ENCODE results near the gene CTDSPL. TPM values are rescaled to one million over a fixed set of nuclear protein-coding genes. Genes with fewer than 3 reads are reported as not detected.

CTDSPL gene
- total RNA-seq, 1 experiment from 2014 or later, result 34.4 TPM

GRCh38 chr3:37993067-37993455 lies 131.4 kb downstream of the CTDSPL start:
- BruUV-seq (replicated peaks), result no TSS peak
- CTCF ChIA-PET, result interaction anchor here (0.8 to 1.2 kb wide), 2 partner anchors 8 to 18 kb away, joined by 3 to 4 read pairs; no protein-coding TSS in a partner anchor

More at GRCh38 chr3:37993067-37993455, 131.4 kb downstream of the CTDSPL start:
- H3K4me3 ChIP-seq (replicated peaks in 1 of 2; ENCODE audit: low read depth in 1 of 2, low read length in 2 of 2), result peak overlapping the region in 1 of 2 experiments; percentile 16; a peak in 1 of 4 replicates
- no peaks in the 10 kb centered on the region for H3K79me2 ChIP-seq (ENCODE audit: insufficient read depth, low read length)
- TF ChIP-seq EZH2 (IDR thresholded peaks at IDR 0.05), result no peak
- no peak for TF ChIP-seq ZFX (IDR thresholded peaks at IDR 0.05)
- no peak for TF ChIP-seq REST (IDR thresholded peaks at IDR 0.05; ENCODE audit: low read depth)
- no peak for TF ChIP-seq POLR2AphosphoS5 (IDR thresholded peaks at IDR 0.05; ENCODE audit: low read depth, low read length)
- no peak for TF ChIP-seq CBX3 (IDR thresholded peaks at IDR 0.05; ENCODE audit: low read depth)
- no peak for TF ChIP-seq SIN3A (IDR thresholded peaks at IDR 0.05; ENCODE audit: low read depth)
- no peak for TF ChIP-seq ATF3 (IDR thresholded peaks at IDR 0.05)
- TF ChIP-seq YY1 (IDR thresholded peaks at IDR 0.05; ENCODE audit: extremely low read depth, insufficient replicate concordance, low read depth, low read length), result no peak
- TF ChIP-seq ELF1 (IDR thresholded peaks at IDR 0.05; ENCODE audit: borderline replicate concordance, low read depth), result no peak
- no peak for TF ChIP-seq EZH2phosphoT487 (IDR thresholded peaks at IDR 0.05; ENCODE audit: borderline replicate concordance)
- no peak for TF ChIP-seq POLR2A (IDR thresholded peaks at IDR 0.05; ENCODE audit: borderline replicate concordance, extremely low read depth, insufficient read depth, insufficient read length)
- no peak for TF ChIP-seq ZNF274 (IDR thresholded peaks at IDR 0.05; ENCODE audit: low read depth, low read length)
- no peak for DNase-seq (ENCODE audit: low read depth, low spot score)
- H2AFZ ChIP-seq (ENCODE audit: low read depth, low read length, poor library complexity, severe bottlenecking), result no peak overlapping the region
- H3K4me2 ChIP-seq (ENCODE audit: low read length), result peak overlapping the region; percentile 55
- no peak overlapping the region for H3K9ac ChIP-seq (ENCODE audit: low read length)
- no peaks in the 10 kb centered on the region for H3K9me3 ChIP-seq (ENCODE audit: control insufficient read depth in 1 of 2, insufficient read depth in 1 of 2, low read depth in 1 of 2, low read length in 2 of 2)
- H3K27ac ChIP-seq (ENCODE audit: low read depth, low read length), result no peak overlapping the region
- no peaks in the 10 kb centered on the region for H4K20me1 ChIP-seq (ENCODE audit: insufficient read depth)
- no peaks in the 10 kb centered on the region for H3K9me2 ChIP-seq (ENCODE audit: insufficient read depth)
- ChIA-PET RAD21 (ENCODE audit: low non-redundant PET in 1 of 2, low total read pairs in 2 of 2, uncharacterized antibody in 2 of 2, unreplicated experiment in 2 of 2) (no interaction called here), POLR2A (no interaction called here)
- no peaks in the 10 kb centered on the region for H3K36me3 ChIP-seq (ENCODE audit: control insufficient read depth in 1 of 2, insufficient read depth in 2 of 2, low read length in 2 of 2)
- no peaks in the 10 kb centered on the region for H3K27me3 ChIP-seq (ENCODE audit: insufficient read depth, low read length)
- H3K4me1 ChIP-seq (ENCODE audit: control insufficient read depth in 1 of 2, insufficient read depth in 2 of 2, low read length in 2 of 2), result peaks cover 5 to 32% of the 10 kb centered on the region in 2 experiments; a peak in 3 of 4 replicates
- intact Hi-C loops (cut with micrococcal nuclease), result no loop called here
- ATAC-seq, result no peak

Measured in HCT116 (cell line).